Measurements from ENCODE around the gene ZDHHC19. TPM values are rescaled to one million over a fixed set of nuclear protein-coding genes. Genes with fewer than 3 reads are reported as not detected.

ZDHHC19 gene
- total and polyA plus RNA-seq, 5 donors from 2014 or later = not detected

Other genes starting within 250 kb of the ZDHHC19 start
- 356 TPM for gene TFRC, start 129.3 kb downstream of the ZDHHC19 start, total RNA-seq
- 10 to 100 TPM; 21.5 to 36.9 (median 28.7) TPM for gene TFRC, start 129.3 kb downstream of the ZDHHC19 start, polyA plus RNA-seq
- not detected for gene SLC51A, start 5.1 kb upstream of the ZDHHC19 start, total RNA-seq
- 1 to 10 TPM in 1 of 4 donors, under 1 TPM in 3; 0.38 to 2.2 (median 0.63) TPM for gene SLC51A, start 5.1 kb upstream of the ZDHHC19 start, polyA plus RNA-seq
- 87.4 TPM for gene PCYT1A, start 76.3 kb upstream of the ZDHHC19 start, total RNA-seq
- gene PCYT1A, start 76.3 kb upstream of the ZDHHC19 start, polyA plus RNA-seq = 10 to 100 TPM; 21.4 to 25.2 (median 22.9) TPM
- gene DYNLT2B, start 106.8 kb upstream of the ZDHHC19 start, total RNA-seq = 9.1 TPM
- gene DYNLT2B, start 106.8 kb upstream of the ZDHHC19 start, polyA plus RNA-seq = 10 to 100 TPM; 13.8 to 20.7 (median 16.9) TPM
- not detected for gene TM4SF19, start 127.0 kb upstream of the ZDHHC19 start, total RNA-seq
- gene TM4SF19, start 127.0 kb upstream of the ZDHHC19 start, polyA plus RNA-seq = under 1 TPM in 1 of 4 donors, not detected in 3; 0.15 TPM
- gene UBXN7, start 221.0 kb upstream of the ZDHHC19 start, total RNA-seq = 93.8 TPM
- 10 to 100 TPM; 23.6 to 34.3 (median 29.5) TPM for gene UBXN7, start 221.0 kb upstream of the ZDHHC19 start, polyA plus RNA-seq